Keratinocyte (primary cell): Measurements from ENCODE around the gene EEIG2. TPM values are rescaled to one million over a fixed set of nuclear protein-coding genes. Genes with fewer than 3 reads are reported as not detected.
A peak's percentile ranks its signal among the peaks of the same experiment; 100 is the strongest.
"Not testable (repeated sequence)": the region's sequence is repeated elsewhere in the genome, so short reads cannot be mapped to it uniquely, and the experiment has no call there.

Experiments
- DNase-seq: peaks from one replicate; pipeline ENCODE4 v3.0.0-alpha.2; 2011; ENCODE audit warnings: low read depth, missing footprints, low spot score
- FAIRE-seq: peaks from 2 replicates; lab custom pipeline; 2011; peaks lifted over from hg19 to GRCh38; lab: Jason Lieb, UNC
- H2AFZ ChIP-seq: 2 replicates; pipeline ENCODE4 v1.6.0; 2012; ENCODE audit warnings: low read length, control low read depth, inconsistent platforms; ENCODE audit not compliant: control insufficient read depth
- H3K27ac ChIP-seq: 2 replicates; pipeline ENCODE4 v1.5.1; 2011; ENCODE audit warnings: low read length; ENCODE audit not compliant: control insufficient read depth, insufficient read depth
- H3K27me3 ChIP-seq: 3 replicates; pipeline ENCODE4 v1.6.0; 2011; ENCODE audit warnings: low read length; ENCODE audit not compliant: control insufficient read depth, insufficient read depth; ENCODE audit errors: extremely low read depth
- H3K36me3 ChIP-seq, 2 experiments: 2 replicates in 1 of 2; 3 replicates in 1 of 2; pipeline ENCODE4 v1.5.1; 2011; ENCODE audit warnings: low read length in 2 of 2, mild to moderate bottlenecking in 1 of 2; ENCODE audit not compliant: control insufficient read depth in 2 of 2, insufficient read depth in 2 of 2; ENCODE audit errors: extremely low read depth in 1 of 2
- H3K4me1 ChIP-seq: 3 replicates; pipeline ENCODE4 v1.5.1; 2011; ENCODE audit warnings: low read length; ENCODE audit not compliant: control insufficient read depth, insufficient read depth; ENCODE audit errors: extremely low read depth
- H3K4me2 ChIP-seq: 3 replicates; pipeline ENCODE4 v1.6.0; 2011; ENCODE audit warnings: low read depth, low read length; ENCODE audit not compliant: control insufficient read depth, insufficient read depth; ENCODE audit errors: extremely low read depth
- H3K4me3 ChIP-seq, 3 experiments: fragments of 200-600 bp in 1 of 3; sonication (generic) in 1 of 3; 2 replicates in 2 of 3; 3 replicates in 1 of 3; pipeline ENCODE4 v1.5.1; 2011 to 2016; ENCODE audit warnings: low read length in 3 of 3, mild to moderate bottlenecking in 3 of 3, control low read depth in 2 of 3, inconsistent platforms in 1 of 3, low read depth in 1 of 3, mixed read lengths in 1 of 3, mixed run types in 1 of 3, moderate library complexity in 1 of 3; ENCODE audit not compliant: control insufficient read depth in 2 of 3, insufficient read depth in 2 of 3; ENCODE audit errors: extremely low read depth in 1 of 3
- H3K79me2 ChIP-seq: 2 replicates; pipeline ENCODE4 v1.6.0; 2012; ENCODE audit warnings: low read length; ENCODE audit not compliant: control insufficient read depth, insufficient read depth
- H3K9ac ChIP-seq: 3 replicates; pipeline ENCODE4 v1.6.0; 2011; ENCODE audit warnings: low read length; ENCODE audit not compliant: control insufficient read depth, insufficient read depth; ENCODE audit errors: extremely low read depth
- H3K9me1 ChIP-seq: 3 replicates; pipeline ENCODE4 v1.6.0; 2011; ENCODE audit warnings: low read length; ENCODE audit not compliant: control insufficient read depth, insufficient read depth; ENCODE audit errors: extremely low read depth
- H3K9me3 ChIP-seq: 2 replicates; pipeline ENCODE4 v1.5.1; 2012; ENCODE audit warnings: low read depth, low read length; ENCODE audit not compliant: control insufficient read depth
- H4K20me1 ChIP-seq: 3 replicates; pipeline ENCODE4 v1.6.0; 2011; ENCODE audit warnings: low read length; ENCODE audit not compliant: control insufficient read depth, insufficient read depth; ENCODE audit errors: extremely low read depth
- EZH2 ChIP-seq: IDR thresholded peaks from one replicate; pipeline ENCODE4 v1.6.1; 2012; ENCODE audit warnings: inconsistent platforms, mild to moderate bottlenecking, low read length, moderate library complexity
- dilution Hi-C: fragments of 300-500 bp; cut with MboI; formaldehyde crosslinking; loops from one replicate; pipeline ENCODE4 v1.7.0; 2020; ENCODE audit warnings: low sequenced_read_pairs; ENCODE audit not compliant: extremely low pct_ligation_motif_present
- polyA plus RNA-seq, 5 experiments: library from polyadenylated mRNA; depleted of rRNA in 3 of 5; stranded (reverse) in 3 of 5; stranded (forward) in 1 of 5; unstranded in 1 of 5; fragments of >200 nt; gene quantifications; 1 replicate in 1 of 5; 2 replicates in 3 of 5; 3 replicates in 1 of 5; pipeline versions ENCODE4 v1.2.1 to v1.2.3, GENCODE V29; 2011 to 2012; ENCODE audit warnings: missing spikeins in 2 of 5, low read depth in 1 of 5, low replicate concordance in 1 of 5
- TF ChIP-seq, protein P1 (sequence below), 3 experiments: IDR thresholded peaks in 1 of 3; conservative IDR thresholded peaks in 1 of 3; optimal IDR thresholded peaks in 1 of 3; 2 replicates in 2 of 3; 3 replicates in 1 of 3; pipeline versions ENCODE3 to v1.5.1; 2011; ENCODE audit warnings: low read length in 3 of 3, mild to moderate bottlenecking in 3 of 3, moderate library complexity in 2 of 3, control low read depth in 1 of 3, inconsistent platforms in 1 of 3; ENCODE audit not compliant: insufficient read depth in 2 of 3; ENCODE audit errors: extremely low read depth in 1 of 3

Gene EEIG2
- polyA plus RNA-seq, 1 donor (not counting 4 experiments of a cell fraction or from before 2014, with no cell fraction given), result 2.0 TPM

DNA sequence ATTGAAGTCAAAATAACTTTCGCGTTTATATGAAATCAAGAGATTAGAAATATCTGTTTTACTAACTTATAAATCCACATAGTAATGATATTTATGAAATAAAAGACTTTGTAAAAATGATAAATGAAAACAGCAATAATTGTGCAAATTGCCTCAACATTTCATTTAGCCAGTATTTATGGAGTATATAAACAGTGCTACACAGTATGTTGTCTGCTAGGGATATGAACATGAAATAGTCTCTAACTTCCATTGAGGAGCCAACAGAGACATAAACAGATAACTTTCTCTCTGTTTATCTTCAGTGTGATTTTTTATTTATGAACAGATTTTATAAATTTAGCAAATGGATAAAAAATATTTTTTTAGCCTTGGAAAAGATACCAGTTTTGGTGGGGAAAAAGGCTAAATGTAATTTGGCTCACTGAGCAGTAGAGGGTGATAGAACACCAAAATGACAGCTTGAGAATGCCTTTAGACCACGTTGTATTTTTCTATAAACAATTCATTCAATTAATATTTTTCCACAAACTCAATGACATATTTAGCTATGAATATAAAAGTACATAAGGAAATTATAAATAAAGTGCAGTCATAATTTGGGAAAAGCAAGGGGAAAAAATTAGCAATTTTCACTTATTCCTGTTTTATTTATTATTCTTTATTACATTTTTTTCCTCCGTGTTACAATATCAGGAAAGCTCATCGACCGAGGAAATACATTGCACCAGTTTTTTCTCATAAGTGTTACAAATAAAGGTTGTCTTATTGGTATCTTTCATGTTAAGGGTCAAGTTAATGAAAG, 47.5 kb upstream of the EEIG2 start:
- Histone ChIP-seq H3K4me1 (no peaks in the 10 kb centered on the region), H3K9ac (no peak overlapping the region), H3K36me3 (no peaks in the 10 kb centered on the region), H3K27me3 (no peaks in the 10 kb centered on the region), H3K4me3 (no peak overlapping the region), H2AFZ (no peak overlapping the region), H3K27ac (no peak overlapping the region), H3K9me3 (no peaks in the 10 kb centered on the region), H3K9me1 (no peaks in the 10 kb centered on the region), H3K4me2 (no peak overlapping the region), H3K79me2 (no peaks in the 10 kb centered on the region), H4K20me1 (no peaks in the 10 kb centered on the region)
- no peak for FAIRE-seq
- dilution Hi-C loops, result no loop called here
- DNase-seq, result no peak
- TF ChIP-seq, protein P1, sequence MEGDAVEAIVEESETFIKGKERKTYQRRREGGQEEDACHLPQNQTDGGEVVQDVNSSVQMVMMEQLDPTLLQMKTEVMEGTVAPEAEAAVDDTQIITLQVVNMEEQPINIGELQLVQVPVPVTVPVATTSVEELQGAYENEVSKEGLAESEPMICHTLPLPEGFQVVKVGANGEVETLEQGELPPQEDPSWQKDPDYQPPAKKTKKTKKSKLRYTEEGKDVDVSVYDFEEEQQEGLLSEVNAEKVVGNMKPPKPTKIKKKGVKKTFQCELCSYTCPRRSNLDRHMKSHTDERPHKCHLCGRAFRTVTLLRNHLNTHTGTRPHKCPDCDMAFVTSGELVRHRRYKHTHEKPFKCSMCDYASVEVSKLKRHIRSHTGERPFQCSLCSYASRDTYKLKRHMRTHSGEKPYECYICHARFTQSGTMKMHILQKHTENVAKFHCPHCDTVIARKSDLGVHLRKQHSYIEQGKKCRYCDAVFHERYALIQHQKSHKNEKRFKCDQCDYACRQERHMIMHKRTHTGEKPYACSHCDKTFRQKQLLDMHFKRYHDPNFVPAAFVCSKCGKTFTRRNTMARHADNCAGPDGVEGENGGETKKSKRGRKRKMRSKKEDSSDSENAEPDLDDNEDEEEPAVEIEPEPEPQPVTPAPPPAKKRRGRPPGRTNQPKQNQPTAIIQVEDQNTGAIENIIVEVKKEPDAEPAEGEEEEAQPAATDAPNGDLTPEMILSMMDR (optimal IDR thresholded peaks at IDR 0.05 in 1 of 3, IDR thresholded peaks at IDR 0.05 in 1 of 3, conservative IDR thresholded peaks at IDR 0.05 in 1 of 3; ENCODE audit: extremely low read depth in 1 of 3, insufficient read depth in 2 of 3, low read length in 3 of 3), result peak in 2 of 3 experiments; percentile 52 to 64
- no peak for TF ChIP-seq EZH2

DNA sequence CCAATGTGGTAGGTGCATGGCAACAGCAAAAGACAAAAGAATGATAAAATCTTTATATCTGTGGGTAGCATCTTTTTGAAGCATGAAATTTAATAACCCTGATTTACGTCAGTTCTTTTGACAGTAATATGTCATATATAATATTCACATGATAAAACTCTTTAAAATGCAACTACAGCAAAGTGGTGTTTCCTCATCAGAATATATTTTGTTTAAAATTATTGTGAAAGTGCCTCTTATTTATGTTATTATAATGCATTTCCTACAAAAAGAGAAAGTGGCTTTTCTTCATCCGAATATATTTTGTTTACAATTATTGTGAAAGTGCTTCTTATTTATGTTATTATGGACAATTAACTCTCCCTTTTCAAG, 46.9 kb upstream of the EEIG2 start:
- no peaks in the 10 kb centered on the region for H4K20me1 ChIP-seq
- H3K9ac ChIP-seq, result no peak overlapping the region
- no peaks in the 10 kb centered on the region for H3K36me3 ChIP-seq
- no peak for DNase-seq
- H3K4me3 ChIP-seq, result no peak overlapping the region
- H2AFZ ChIP-seq, result no peak overlapping the region
- H3K27ac ChIP-seq, result no peak overlapping the region
- no peak overlapping the region for H3K4me2 ChIP-seq
- H3K9me3 ChIP-seq, result no peaks in the 10 kb centered on the region
- no peaks in the 10 kb centered on the region for H3K9me1 ChIP-seq
- dilution Hi-C loops, result no loop called here
- no peaks in the 10 kb centered on the region for H3K4me1 ChIP-seq
- TF ChIP-seq, protein P1 (optimal IDR thresholded peaks at IDR 0.05 in 1 of 3, IDR thresholded peaks at IDR 0.05 in 1 of 3, conservative IDR thresholded peaks at IDR 0.05 in 1 of 3; ENCODE audit: extremely low read depth in 1 of 3, insufficient read depth in 2 of 3, low read length in 3 of 3), result no peak
- no peak for TF ChIP-seq EZH2
- FAIRE-seq, result no peak
- no peaks in the 10 kb centered on the region for H3K79me2 ChIP-seq
- H3K27me3 ChIP-seq, result no peaks in the 10 kb centered on the region

DNA sequence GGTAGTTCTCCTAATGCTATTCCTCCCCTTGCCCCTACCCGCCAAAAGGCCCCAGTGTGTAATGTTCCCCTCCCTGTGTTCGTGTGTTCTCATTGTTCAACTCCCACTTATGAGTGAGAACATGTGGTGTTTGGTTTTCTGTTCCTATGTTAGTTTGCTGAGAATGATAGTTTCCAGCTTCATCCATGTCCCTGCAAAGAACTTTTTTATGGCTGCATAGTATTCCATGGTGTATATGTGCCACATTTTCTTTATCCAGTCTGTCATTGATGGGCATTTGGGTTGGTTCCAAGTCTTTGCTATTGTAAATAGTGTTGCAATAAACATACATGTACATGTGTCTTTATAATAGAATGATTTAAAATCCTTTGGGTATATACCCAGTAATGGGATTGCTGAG, 46.0 kb upstream of the EEIG2 start:
- H4K20me1 ChIP-seq, H3K27me3 ChIP-seq, H3K36me3 ChIP-seq, H3K4me2 ChIP-seq, H3K79me2 ChIP-seq, H3K9me1 ChIP-seq, H3K9me3 ChIP-seq, H3K9ac ChIP-seq, H3K4me1 ChIP-seq, dilution Hi-C loops, DNase-seq, H3K27ac ChIP-seq, FAIRE-seq, H2AFZ ChIP-seq, H3K4me3 ChIP-seq: not testable (repeated sequence)
